GM23248 (cell line): ENCODE results near the gene SLC29A2.

ENCODE experiments used
- EZH2 ChIP-seq: fragments of 200-600 bp; sonication (generic); IDR thresholded peaks from 2 replicates; pipeline ENCODE4 v1.6.1; 2018; ENCODE audit warnings: antibody characterized with exemption, mild to moderate bottlenecking; ENCODE audit not compliant: insufficient read depth, poor library complexity, severe bottlenecking
- EZH2phosphoT487 ChIP-seq: fragments of 200-600 bp; sonication (generic); IDR thresholded peaks from 2 replicates; pipeline ENCODE4 v1.6.1; 2018; ENCODE audit warnings: antibody characterized with exemption, moderate library complexity, mild to moderate bottlenecking, low read depth; ENCODE audit not compliant: insufficient read depth

DNA sequence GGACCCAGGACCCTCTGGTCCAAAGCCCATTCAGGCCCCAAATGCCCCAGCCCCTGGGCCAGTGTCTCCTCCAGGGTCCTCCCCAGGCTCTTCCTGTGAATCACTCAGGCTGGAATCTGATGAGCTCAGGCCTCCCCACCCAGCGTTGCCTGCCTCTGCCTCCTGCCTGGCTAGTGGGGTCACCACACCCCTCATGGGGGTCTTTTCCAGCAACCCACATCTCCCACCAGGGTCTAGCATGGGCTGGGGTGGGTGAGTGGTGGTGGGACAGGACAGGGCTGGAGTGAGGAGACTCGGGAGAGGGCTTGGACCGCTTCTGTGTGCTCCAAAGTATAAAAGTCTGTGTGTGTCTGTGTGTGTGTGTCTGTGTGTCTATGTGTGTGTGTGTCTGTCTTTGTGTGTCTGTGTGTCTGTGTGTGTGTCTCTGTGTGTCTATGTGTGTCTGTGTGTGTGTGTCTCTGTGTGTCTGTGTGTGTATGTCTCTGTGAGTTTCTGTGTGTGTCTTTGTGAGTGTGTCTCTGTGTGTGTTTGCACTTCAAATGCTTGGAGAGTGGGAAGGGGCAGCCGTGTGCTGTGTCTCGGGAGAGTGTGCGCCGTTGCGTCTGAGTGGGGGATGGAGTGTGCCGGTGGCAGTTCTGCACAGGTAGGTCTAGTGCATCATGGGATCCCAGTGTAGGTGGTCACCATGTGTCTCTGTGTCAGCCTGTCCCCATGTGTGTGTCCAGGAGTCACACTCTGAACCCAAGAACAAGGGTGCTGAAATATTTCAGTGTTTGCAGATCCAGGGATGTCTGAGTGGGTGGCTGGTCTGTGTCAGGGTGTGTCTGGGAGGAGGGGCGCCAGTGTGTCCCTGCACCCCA is 44.2 kb downstream of the SLC29A2 start:
- TF ChIP-seq EZH2phosphoT487 (no peak), EZH2 (no peak)
